HG03469 (cell line): ENCODE results near the gene UBQLN3.

ENCODE experiments used
- ATAC-seq: cut with Tn5 transposase; IDR thresholded peaks from one replicate; pipeline ENCODE4 v1.9.1; 2021; ENCODE audit warnings: mild to moderate bottlenecking, moderate library complexity, moderate number of reproducible peaks; ENCODE audit not compliant: unreplicated experiment

UBQLN3 gene

GRCh38 chr11:5509803-5510202 is at the start of gene UBQLN3:
UBQLN3 (minus strand) TSS chr11:5509957; CDS start chr11:5509558, 399 bp downstream.
- no peak for ATAC-seq

GRCh38 chr11:5557751-5558150 is 48.0 kb upstream of the UBQLN3 start:
- ATAC-seq = no peak

GRCh38 chr11:5556596-5557188 is 46.9 kb upstream of the UBQLN3 start:
- ATAC-seq = no peak

GRCh38 chr11:5553343-5553742 is 43.6 kb upstream of the UBQLN3 start:
- no peak for ATAC-seq

- peak; percentile 55 for ATAC-seq
Measured at GRCh38 chr11:5550440-5551095, 40.8 kb upstream of the UBQLN3 start.

- ATAC-seq = no peak
Measured at GRCh38 chr11:5548440-5548839, 38.7 kb upstream of the UBQLN3 start, which contains the start of gene OR52H1. OR52H1 (minus strand) TSS chr11:5548540; CDS start chr11:5545505, 3,035 bp downstream.

- ATAC-seq = no peak
Measured at GRCh38 chr11:5547982-5548381, 38.2 kb upstream of the UBQLN3 start.

GRCh38 chr11:5546457-5546856 is 36.7 kb upstream of the UBQLN3 start:
- ATAC-seq = no peak

GRCh38 chr11:5541427-5541826 is 31.7 kb upstream of the UBQLN3 start:
- ATAC-seq = no peak

- no peak for ATAC-seq
Measured at GRCh38 chr11:5536482-5536881, 26.7 kb upstream of the UBQLN3 start.

GRCh38 chr11:5534046-5534445 is 24.3 kb upstream of the UBQLN3 start:
- ATAC-seq = no peak

GRCh38 chr11:5531053-5531831 is 21.5 kb upstream of the UBQLN3 start:
- ATAC-seq = no peak

- no peak for ATAC-seq
Measured at GRCh38 chr11:5528495-5528894, 18.7 kb upstream of the UBQLN3 start.

- no peak for ATAC-seq
Measured at GRCh38 chr11:5527716-5528115, 18.0 kb upstream of the UBQLN3 start.

- ATAC-seq = no peak
Measured at GRCh38 chr11:5524756-5525155, 15.0 kb upstream of the UBQLN3 start.

GRCh38 chr11:5522308-5522707 is 12.6 kb upstream of the UBQLN3 start:
- no peak for ATAC-seq

- no peak for ATAC-seq
Measured at GRCh38 chr11:5521540-5521939, 11.8 kb upstream of the UBQLN3 start.

- no peak for ATAC-seq
Measured at GRCh38 chr11:5516599-5516998, 6.8 kb upstream of the UBQLN3 start, which contains the start of gene UBQLNL. UBQLNL (minus strand) TSS chr11:5516699; CDS start chr11:5516441, 258 bp downstream.

- no peak for ATAC-seq
Measured at GRCh38 chr11:5514841-5515240, 5.1 kb upstream of the UBQLN3 start.

- ATAC-seq = no peak
Measured at GRCh38 chr11:5508605-5509004, 1.2 kb downstream of the UBQLN3 start.

- ATAC-seq = no peak
Measured at GRCh38 chr11:5507933-5508305, 1.8 kb downstream of the UBQLN3 start.
